22Rv1 (cell line): ENCODE results near the gene CSNK2A2.

Experiments
- ZFX ChIP-seq: fragments of 450-650 bp; IDR thresholded peaks from 2 replicates; pipeline ENCODE4 v1.6.1; 2017; ENCODE audit warnings: antibody characterized with exemption, borderline replicate concordance
- TF ChIP-seq, protein P1 (sequence below): fragments of 450-650 bp; IDR thresholded peaks from 2 replicates; pipeline ENCODE4 v1.5.1; 2017; ENCODE audit warnings: mild to moderate bottlenecking

DNA sequence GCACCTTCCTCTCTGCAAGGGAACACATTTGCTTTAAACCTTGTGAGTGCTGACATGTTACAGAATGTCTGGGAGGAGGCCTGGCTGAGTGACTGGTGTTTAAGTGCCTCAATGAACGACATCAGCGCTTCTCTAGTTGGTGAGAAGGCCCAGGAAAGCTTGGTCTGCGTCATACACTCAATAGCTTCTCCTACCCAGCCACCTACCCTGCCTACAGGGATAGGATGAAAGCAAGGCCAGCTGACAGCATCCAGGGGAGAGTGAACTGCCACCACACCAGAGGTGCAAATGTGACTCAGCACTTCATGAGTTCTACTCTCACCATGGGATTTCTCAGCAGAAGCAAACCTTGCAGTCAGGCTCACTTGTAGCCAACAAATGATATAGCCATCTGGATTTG is 37.1 kb downstream of the CSNK2A2 start:
- TF ChIP-seq, protein P1, sequence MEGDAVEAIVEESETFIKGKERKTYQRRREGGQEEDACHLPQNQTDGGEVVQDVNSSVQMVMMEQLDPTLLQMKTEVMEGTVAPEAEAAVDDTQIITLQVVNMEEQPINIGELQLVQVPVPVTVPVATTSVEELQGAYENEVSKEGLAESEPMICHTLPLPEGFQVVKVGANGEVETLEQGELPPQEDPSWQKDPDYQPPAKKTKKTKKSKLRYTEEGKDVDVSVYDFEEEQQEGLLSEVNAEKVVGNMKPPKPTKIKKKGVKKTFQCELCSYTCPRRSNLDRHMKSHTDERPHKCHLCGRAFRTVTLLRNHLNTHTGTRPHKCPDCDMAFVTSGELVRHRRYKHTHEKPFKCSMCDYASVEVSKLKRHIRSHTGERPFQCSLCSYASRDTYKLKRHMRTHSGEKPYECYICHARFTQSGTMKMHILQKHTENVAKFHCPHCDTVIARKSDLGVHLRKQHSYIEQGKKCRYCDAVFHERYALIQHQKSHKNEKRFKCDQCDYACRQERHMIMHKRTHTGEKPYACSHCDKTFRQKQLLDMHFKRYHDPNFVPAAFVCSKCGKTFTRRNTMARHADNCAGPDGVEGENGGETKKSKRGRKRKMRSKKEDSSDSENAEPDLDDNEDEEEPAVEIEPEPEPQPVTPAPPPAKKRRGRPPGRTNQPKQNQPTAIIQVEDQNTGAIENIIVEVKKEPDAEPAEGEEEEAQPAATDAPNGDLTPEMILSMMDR: no peak
- no peak for TF ChIP-seq ZFX
